GM21717 (cell line): ENCODE measurements around the gene PALM.
"Not testable (repeated sequence)": the region's sequence is repeated elsewhere in the genome, so short reads cannot be mapped to it uniquely, and the experiment has no call there.

Experiments used
- ATAC-seq: cut with Tn5 transposase; IDR thresholded peaks from one replicate; pipeline ENCODE4 v1.9.1; 2021; ENCODE audit warnings: mild to moderate bottlenecking, moderate library complexity; ENCODE audit not compliant: unreplicated experiment

PALM gene

DNA sequence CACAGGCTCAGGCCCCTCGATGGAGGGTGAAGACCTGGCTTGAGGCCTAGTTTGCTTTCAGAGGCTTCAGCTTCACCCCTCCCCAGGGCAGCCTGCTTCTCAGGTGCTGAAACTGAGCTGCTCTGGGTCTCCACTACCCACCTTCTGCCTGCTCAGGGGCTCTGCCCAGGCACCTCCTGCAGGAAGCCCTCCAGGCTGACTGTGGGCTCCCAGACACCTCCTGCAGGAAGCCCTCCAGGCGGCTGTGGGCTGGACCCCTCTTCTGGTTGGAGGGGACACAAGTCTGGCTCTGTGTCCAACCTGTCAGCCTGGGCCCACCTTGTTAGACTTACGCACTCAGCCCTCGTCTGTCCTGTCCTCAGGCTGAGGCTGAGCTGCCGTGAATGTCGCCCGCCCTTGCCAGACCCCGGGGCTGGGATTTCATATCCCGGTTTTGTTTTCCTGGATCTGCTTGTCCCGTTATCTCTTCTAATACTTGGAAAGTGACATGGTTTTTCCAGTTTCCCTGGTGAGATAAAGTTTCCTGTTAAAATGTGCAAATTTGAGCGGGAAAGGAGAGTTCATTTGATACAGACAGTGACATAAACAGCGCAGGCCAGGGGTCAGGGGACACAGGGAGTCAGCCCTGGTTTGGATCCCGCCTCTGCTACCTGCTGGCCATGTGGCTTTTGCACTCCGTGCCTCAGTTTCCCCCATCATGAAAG is 21.4 kb downstream of the PALM start:
- no peak for ATAC-seq

DNA sequence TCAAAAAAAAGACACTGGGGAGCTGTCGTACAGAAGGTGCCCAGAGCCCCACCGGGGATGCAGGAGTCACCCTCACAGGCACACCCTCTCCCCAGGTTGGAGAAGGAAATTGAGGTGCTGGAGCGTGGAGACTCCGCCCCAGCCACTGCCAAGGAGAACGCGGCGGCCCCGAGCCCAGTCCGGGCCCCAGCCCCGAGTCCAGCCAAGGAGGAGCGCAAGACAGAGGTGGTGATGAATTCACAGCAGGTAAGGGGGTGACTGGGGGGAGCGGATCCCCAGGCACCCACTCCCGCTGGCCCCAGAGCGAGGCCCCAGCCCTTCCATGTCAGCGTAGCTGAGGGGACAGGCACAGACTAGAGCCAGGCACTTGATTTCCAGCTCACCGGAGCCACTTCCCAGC is 22.3 kb downstream of the PALM start:
- ATAC-seq = no peak

DNA sequence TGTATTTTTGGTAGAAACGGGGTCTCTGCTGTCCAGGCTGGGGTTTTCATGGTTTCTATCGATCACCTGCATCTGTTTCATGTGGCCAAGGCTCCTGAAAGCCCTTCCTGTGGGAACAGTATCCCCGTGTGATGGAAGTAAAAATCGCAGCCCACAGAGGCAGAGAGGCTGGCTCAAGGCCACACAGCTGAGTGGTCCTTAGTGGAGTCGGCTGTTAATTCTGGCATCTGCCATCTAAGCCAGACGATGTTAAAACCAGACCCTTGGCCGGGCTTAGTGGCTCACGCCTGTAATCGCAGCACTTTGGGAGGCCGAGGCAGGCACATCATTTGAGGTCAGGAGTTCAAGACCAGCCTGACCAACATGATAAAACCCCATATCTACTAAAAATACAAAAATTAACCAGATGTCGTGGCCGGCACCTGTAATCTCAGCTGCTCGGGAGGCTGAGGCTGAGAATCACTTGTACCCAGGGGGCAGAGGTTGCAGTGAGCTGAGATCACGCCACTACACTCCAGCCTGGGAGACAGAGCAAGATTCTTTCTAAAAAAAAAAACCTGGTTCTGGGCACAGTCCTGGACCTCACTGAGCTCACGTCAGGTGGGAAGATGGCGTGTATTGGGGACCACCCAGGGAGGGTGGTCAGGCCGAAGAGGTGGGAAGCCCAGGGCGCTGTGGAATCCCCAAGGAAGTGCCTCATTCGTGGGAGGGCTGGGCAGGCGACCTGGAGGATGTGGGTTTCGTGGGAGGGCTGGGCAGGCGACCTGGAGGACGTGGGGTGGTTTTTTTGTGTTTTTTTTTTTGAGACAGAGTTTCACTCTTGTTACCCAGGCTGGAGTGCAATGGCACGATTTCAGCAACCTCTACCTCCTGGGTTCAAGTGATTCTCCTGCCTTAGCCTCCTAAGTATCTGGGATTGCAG is 23.7 kb downstream of the PALM start:
- no peak for ATAC-seq

DNA sequence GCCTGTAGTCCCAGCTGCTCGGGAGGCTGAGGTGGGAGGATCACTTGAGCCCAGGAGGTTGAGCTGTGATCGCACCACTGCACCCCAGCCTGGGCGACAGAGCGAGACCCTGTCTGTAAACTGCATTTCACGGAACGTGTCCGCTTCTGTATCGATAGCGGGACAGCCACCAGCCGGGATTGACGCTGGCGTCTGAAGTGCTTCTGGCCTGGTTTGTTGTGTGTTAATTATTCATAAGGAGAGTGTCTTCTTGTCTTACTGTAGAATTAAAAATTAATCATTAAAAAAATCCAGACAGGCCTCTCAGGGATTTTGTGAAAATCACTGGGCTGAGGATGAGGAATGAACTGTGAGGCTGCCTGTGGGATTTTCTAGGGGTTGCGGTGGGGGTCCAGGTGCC is 26.0 kb downstream of the PALM start:
- no peak for ATAC-seq

DNA sequence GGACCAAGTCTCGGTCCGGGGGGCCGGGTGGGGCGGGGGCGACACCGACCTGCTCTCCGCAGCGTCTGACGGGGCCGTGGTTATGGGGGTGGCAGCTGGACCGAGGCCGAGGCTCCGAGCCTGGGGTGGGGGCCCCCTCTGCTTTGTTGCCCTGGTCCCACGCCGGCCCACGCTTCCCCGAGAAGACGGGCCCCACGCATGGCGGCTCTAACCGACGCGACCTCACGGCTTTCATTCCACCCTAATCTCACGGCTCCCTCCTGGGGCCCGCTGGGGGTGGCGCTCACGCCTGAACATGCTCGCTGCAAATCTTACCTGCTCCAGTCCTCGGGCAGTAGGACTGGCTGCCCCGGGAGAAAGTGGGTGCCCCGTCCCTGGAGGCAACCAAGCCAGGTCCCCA is 27.4 kb downstream of the PALM start:
- ATAC-seq = no peak

DNA sequence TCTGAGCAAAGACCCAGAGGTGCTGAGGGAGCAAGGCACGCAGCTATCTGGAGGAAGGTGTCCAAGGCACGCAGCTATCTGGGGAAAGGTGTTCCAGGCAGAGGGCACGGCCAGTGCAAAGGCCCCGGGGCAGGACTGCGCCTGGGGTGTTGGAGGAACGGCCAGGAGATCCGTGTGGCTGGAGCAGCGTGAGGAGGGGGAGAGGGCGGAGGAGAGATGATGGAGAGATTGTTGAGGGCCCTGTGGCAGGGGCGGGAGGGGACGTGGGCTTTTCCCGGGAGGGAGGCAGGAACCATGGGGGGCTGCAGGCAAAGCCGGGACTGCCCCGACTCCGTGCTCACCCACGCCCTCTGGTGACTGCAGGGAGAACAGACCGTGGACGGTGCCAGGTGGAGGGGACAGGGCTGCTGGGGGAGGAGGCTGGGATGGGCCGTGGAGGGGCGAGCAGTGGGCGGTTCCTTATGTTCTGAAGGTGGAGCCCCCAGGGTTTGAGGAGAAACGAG is 28.9 kb downstream of the PALM start:
- ATAC-seq = no peak

DNA sequence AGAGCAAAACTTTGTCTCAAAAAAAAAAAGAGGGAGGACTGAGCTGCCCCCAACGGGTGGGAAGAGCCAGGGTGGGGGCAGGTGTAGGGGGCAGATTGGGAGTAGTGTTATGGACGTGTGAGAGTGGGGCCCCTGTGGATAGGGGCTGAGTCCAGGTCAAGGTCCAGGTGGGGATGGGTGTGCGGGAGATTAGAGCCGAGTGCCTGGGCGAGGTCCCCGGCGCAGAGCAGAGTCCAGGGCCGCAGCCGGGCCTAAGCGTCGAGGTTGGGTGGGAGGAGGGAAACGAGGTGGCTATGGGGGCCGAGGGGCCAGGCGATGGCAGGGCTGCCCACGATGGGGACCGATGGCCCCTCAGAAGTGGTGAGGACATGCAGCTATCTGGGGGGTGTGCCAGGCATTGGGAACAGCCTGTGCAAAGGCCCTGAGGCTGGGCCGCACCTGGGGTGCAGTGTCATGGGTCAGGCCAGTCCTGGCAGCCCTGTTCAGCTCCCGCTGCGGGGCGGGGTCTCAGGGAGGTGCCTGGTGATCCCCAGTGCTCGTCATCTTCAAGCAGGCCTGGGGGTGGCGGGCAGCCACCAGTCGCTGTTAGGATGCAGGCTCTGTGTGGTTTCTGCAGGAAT is 29.9 kb downstream of the PALM start:
- no peak for ATAC-seq

DNA sequence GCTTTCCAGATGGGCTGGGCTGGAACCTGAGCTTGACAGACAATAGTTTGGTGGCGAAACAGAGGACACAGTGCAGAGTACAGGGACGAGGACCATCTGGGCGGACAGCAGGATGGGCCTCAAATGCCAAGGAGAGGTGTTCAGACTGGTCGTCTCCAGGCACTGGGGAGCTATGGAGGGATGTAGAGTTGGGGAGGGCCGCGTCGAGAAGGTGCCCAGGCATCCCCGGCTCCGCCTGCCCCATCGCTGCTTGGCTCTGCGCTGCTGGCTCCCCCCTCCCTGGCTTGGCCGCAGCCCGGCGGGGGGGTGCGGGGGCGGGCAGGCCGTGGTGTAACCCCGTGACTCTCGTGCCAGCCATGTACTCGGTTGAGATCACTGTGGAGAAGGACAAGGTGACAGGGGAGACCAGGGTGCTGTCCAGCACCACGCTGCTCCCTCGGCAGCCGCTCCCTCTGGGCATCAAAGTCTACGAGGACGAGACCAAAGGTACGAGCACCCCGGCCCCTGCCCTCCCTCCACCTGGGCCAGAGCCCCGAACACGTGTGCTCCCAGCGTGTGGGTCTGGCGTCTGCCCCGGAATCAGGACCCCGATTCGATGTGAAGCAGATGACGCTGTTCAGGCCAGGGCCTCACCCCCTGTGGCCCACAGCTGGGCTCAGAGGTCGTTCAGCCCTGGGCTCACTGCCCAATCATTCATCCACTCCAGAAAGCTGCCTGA is 31.4 kb downstream of the PALM start:
- no peak for ATAC-seq

DNA sequence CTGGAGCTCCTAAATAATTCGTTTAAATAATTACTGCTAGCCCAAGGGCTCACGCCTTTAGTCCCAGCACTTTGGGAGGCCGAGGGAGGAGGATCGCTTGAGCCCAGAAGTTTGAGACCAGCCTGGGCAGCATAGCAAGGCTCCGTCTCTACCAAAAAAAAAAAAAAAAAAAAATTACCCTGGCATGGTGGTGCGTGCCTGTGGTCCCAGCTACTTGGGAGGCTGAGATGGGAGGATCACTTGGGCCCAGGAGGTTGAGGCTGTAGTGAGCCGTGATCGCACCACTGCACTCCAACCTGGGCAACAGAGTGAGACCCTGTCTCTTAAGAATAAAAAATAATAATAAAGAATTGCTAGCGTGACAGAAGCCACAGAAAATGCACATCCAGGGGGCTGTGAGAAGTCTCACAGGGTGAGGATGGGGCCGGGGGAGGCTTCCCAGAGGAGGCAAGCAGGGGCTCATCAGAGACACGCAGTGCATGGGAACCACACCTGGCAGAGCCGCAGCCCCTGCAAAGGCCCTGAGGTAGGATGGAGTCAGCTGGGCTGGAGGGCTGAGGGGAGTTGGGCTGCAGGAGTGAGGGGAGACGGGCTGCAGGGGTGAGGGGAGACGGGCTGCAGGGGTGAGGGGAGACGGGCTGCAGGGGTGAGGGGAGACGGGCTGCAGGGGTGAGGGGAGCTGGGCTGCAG is 32.2 kb downstream of the PALM start:
- ATAC-seq = not testable (repeated sequence)

DNA sequence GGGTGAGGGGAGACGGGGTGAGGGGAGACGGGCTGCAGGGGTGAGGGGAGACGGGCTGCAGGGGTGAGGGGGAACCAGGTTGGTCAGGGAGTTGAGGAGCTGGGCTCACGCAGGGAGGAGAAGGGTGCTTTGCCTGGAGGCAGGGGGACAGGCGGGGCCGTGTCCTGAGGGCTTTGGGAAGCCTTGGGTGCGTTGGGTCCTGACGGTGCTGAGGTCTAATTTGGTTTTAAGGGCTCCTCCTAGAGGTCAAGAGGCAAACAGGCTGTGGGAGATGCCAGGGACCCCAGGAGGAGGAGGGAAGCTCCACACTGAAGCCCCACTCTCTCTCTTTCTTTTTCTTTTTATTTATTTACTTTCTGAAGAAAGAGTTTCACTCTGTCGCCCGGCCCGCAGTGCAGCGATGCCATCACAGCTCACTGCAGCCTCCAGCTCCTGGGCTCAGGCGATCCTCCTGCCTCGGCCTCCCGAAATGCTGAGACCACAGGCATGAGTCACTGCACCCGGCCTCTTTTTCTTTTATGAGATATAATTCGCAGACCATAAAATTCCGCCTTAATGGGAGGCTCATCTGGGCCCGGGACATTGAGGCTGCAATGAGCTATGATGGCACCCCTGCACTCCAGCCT is 32.9 kb downstream of the PALM start:
- ATAC-seq = no peak

DNA sequence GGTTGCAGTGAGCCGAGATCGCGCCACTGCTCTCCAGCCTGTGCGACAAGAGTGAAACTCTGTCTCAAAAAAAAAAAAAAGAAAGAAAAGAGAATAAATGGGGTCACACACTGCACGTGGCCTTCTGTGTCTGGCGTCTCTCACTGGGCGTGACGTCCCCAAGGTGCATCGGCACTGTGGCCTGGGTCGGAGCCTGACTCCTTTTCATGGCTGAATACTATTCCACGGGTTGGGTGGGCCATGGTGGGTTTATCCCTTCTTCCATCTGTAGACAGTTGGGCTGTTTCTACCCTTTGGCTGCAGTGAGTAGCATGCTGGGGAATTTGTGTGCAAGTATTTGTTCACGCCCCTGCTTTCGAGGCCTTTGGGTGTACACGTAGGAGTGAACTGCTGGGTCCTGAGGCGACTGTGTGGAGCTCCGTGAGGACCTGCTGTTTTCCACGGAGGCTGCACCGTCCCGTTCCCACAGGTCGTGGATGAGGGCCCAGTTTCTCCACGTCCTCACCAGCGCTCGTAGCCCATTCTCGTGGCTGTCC is 33.9 kb downstream of the PALM start:
- ATAC-seq = no peak

DNA sequence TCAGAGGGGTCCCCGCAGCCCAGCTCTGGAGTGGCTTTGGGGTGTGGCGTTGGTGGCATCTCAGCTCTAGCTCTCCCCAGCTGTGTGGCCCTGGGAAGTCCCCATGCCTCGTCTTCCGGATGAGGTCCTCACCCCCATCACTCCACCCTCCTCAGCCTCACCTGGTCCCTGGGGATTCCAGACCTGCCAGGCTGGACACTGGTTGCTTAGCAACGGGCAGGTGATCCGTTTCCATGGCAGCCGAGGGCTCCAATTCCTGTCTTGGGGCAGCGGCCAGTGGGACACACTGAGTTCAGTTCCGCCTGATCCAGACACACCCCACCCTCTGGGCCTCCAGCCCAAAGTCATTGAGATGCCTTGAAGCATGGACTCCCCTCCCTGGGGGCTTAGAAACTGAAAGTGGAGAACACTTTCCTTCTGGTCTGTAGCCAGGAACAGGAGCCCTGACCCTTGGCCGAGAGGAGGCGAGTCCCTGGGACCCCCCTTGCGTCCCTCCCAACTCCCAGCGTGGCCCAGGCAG is 34.5 kb downstream of the PALM start:
- ATAC-seq = no peak

DNA sequence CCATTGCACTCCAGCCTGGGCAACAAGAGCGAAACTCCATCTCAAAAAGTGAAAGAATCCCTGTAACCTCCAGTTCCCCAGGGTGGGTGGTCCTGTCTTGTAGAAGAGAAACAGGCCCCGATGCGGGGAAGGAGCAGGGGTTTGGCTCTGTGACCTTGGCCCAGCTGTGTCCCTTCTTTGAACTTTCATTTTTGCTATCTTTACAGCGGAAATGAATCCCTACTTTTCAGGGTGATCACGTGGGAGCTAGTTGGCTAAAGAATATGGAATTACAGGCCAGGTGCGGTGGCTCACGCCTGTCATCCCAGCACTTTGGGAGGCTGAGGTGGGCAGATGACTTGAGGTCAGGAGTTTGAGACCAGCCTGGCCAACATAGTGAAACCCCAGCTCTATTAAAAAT is 36.4 kb downstream of the PALM start:
- ATAC-seq = not testable (repeated sequence)

DNA sequence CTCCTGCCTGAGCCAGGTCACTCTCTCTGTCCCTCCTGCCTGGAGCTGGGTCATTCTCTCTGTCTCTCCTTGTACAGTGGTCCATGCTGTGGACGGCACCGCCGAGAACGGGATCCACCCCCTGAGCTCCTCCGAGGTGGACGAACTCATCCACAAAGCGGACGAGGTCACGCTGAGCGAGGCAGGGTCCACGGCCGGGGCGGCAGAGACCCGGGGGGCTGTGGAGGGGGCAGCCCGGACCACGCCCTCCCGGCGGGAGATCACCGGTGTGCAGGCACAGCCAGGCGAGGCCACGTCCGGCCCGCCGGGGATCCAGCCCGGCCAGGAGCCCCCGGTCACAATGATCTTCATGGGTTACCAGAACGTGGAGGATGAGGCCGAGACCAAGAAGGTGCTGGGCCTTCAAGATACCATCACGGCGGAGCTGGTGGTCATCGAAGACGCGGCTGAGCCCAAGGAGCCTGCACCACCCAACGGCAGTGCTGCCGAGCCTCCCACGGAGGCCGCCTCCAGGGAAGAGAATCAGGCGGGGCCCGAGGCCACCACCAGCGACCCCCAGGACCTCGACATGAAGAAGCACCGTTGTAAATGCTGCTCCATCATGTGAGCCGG is 37.6 kb downstream of the PALM start:
- ATAC-seq = no peak

DNA sequence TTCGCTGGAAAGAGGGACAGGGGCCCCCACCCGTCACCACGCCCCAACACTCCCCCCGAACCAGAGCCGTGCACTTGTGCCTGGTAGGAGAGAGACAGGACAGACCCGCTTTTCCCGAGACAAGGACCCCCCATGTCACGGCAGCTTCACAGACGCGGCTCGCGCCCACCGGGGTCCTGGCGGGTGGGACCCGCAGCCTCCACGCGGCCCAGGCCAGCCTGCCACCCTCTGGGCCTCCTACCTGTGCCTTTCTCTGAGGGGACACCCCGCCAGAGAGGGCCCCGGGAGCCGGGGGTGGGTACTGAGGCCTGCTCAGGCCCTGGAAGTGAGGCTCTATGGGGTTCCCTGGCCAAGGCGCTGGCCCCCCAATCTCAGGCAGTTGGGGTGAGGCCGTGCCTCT is 38.2 kb downstream of the PALM start:
- no peak for ATAC-seq

DNA sequence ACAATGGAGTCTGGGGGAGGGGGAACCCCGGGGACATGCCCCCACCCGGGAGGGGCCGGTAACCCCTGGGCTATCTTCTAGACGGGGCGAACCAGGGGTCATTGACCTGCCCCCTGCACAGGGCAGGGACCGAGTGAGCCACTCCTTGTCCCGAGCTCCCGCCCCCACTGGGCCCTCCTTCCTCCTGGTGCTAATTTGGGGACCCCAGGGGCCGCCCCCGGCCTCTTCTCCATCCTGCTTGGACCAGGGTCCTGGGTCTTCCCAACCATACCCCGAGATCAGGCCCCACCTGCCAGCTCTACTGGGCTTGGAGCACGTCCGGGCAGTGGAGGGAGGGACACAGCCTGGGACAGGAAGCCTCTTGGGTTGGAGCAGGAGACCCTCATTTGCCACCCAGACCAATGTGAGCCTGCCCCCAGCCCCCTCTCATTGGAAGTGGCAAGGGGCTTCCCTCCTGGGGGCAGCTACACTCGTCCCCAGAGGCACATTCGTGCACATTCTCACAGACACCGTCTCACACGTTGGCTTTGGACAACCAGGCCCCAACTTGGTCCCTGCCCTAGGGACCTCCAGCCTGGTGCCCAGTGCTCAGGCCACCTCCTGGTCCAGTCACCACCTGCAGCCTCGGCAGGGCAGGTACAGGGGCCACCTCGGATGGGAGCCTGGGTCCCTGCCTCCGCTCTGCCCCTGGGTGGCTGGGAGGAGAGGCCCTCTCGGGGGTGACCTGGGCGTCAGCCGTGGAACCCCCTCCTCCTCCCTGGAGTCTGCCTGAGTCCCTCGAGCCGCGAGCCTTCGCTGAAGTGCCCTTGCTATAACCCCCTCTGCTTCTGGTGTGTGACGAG is 38.9 kb downstream of the PALM start:
- no peak for ATAC-seq

DNA sequence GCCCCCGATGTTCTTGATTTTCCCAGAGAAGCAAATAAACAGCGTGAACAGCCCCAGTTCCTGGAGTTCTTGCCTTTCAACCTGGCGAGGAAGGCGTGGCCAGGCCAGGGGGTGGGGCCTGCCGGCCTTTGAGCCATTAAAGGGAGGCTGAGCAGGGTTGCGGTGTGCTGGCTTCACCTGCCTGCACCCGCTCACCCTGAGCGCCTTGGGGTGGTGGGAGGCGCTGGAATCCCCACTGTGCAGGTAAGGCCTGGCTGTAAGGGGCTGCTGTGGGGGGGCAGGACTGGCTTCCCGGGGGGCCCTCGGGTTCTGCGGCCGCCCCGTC is 39.5 kb downstream of the PALM start:
- ATAC-seq = no peak

DNA sequence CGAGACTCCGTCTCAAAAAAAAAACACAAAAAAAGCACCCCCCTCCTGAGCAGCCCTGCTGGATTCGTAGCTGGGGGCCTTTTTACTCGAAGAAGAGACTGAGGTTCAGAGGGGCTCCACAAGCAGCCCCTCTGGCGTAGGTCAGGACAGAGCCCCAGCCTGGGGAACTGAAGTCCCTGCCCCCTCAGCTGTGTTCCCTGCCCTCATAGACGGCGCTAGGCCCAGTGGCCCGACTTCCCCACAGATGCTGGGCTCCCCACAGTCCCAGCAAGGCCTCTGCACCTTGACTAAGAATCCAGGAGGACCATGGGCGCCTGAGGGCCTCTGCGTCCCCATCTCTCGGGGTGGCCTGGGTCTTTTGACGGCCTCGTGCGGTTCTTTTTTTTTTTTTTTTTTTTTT is 41.1 kb downstream of the PALM start:
- ATAC-seq = no peak
